ENCODE results near the gene TBC1D9.

DNA sequence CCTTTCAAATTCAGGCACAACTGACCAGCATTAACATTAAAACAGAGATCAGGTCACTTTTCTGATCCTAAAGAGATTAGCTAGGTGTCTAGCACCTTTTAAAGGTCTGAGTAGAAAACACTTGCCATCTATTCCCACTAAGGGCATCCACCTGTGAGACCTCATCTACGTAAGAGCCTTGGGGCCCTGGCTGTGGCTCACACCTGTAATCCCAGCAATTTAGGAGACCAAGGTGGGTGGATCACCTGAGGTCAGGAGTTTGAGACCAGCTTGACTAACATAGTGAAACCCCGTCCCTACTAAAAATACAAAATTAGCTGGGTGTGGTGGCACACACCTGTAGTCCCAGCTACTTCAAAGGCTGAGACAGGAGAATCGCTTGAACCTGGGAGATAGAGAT, 11.8 kb downstream of the TBC1D9 start:
- TF ChIP-seq, protein P1, sequence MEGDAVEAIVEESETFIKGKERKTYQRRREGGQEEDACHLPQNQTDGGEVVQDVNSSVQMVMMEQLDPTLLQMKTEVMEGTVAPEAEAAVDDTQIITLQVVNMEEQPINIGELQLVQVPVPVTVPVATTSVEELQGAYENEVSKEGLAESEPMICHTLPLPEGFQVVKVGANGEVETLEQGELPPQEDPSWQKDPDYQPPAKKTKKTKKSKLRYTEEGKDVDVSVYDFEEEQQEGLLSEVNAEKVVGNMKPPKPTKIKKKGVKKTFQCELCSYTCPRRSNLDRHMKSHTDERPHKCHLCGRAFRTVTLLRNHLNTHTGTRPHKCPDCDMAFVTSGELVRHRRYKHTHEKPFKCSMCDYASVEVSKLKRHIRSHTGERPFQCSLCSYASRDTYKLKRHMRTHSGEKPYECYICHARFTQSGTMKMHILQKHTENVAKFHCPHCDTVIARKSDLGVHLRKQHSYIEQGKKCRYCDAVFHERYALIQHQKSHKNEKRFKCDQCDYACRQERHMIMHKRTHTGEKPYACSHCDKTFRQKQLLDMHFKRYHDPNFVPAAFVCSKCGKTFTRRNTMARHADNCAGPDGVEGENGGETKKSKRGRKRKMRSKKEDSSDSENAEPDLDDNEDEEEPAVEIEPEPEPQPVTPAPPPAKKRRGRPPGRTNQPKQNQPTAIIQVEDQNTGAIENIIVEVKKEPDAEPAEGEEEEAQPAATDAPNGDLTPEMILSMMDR (IDR thresholded peaks at IDR 0.05; ENCODE audit: low read length) = no peak
- TF ChIP-seq EZH2 (IDR thresholded peaks at IDR 0.05; ENCODE audit: borderline replicate concordance, low read length) = no peak
